ENCODE data around the gene RPS15. TPM values are rescaled to one million over a fixed set of nuclear protein-coding genes. Genes with fewer than 3 reads are reported as not detected.
"Not testable (repeated sequence)": the region's sequence is repeated elsewhere in the genome, so short reads cannot be mapped to it uniquely, and the experiment has no call there.

Gene RPS15
- total RNA-seq, 2 donors from 2014 or later = 714 to 737 TPM

GRCh38 chr19:1428738-1429391 lies 9.3 kb upstream of the RPS15 start:
- intact Hi-C loops (cut with DNase I) = no loop called here
- ATAC-seq (peak in 1 of 2 donors; percentile 5), DNase-seq (no peak)

DNA sequence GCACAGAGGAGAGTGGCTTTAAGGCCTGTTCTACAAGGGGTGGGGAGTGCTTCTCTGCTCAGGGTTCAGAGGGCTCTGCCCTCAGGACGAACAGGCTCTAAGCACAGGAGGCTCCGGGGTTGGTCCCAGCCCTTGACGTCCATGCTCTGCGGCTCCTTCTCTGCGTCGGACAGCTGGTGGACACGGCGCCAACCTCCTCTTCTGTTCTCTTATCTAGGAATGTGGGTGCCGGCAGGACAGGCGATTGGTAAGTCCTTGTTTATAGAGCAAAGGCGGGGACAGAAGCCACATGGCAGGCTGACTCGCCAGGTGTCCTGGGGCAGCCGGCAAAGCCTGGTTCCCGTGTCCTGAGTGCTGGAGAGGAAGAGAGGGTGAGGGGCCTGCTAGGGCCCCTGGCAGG lies 8.4 kb upstream of the RPS15 start:
- intact Hi-C loops (cut with DNase I) = no loop called here
- DNase-seq (no peak), ATAC-seq (peak; percentile 59 to 83)

- intact Hi-C loops (cut with DNase I) = no loop called here
- DNase-seq (no peak), ATAC-seq (no peak)
These were observed 8.0 kb upstream of the RPS15 start for GRCh38 chr19:1430246-1430645.

GRCh38 chr19:1431759-1432506 lies 6.3 kb upstream of the RPS15 start:
- DNase-seq = no peak
- intact Hi-C loops (cut with DNase I) = no loop called here
- no peak for ATAC-seq

DNA sequence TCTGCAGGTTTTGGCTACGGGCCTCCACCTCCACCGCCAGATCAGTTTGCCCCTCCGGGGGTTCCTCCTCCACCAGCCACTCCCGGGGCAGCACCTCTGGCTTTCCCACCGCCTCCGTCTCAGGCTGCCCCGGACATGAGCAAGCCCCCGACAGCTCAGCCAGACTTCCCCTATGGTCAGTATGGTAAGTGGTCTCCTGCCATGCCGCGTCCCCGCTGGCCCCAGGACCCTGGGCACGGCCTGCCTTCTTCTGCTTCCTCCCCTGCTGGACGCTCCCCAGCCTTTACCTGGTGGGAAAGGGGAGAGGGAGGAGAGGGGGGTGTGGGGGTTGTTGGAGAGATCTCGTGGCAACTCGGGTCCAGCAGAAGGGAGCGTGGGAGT lies 5.7 kb upstream of the RPS15 start:
- intact Hi-C loops (cut with DNase I) = no loop called here
- no peak for ATAC-seq
- DNase-seq = no peak

GRCh38 chr19:1433119-1434039 lies 4.8 kb upstream of the RPS15 start:
- intact Hi-C loops (cut with DNase I) = no loop called here
- no peak for DNase-seq
- no peak for ATAC-seq

- ATAC-seq = no peak
- intact Hi-C loops (cut with DNase I) = no loop called here
- DNase-seq = no peak
These were observed 4.2 kb upstream of the RPS15 start for GRCh38 chr19:1434040-1434366.

DNA sequence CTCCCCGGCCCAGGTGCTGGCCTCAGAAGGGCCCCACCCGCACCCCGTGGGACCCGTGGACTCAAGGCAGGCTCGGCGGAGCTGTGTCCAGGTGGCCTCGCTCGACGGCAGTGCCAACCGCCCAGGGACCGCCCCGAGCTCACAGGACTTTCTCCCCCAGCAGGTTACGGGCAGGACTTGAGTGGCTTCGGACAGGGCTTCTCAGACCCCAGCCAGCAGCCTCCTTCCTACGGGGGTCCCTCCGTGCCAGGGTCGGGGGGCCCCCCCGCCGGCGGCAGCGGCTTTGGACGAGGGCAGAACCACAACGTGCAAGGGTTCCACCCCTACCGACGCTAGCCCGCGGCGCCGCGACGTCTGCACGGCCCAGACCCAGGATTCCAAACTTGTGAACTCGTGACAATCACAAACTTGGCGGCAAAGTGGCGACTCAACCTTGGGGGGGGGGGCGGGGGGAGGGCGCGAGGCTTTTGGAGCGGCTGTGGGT lies 3.6 kb upstream of the RPS15 start:
- DNase-seq (peak; percentile 24), ATAC-seq (no peak)
- intact Hi-C loops (cut with DNase I) = no loop called here

- no peak for DNase-seq
- intact Hi-C loops (cut with DNase I) = no loop called here
- ATAC-seq = no peak
These were observed 2.7 kb upstream of the RPS15 start for GRCh38 chr19:1435378-1435989.

DNA sequence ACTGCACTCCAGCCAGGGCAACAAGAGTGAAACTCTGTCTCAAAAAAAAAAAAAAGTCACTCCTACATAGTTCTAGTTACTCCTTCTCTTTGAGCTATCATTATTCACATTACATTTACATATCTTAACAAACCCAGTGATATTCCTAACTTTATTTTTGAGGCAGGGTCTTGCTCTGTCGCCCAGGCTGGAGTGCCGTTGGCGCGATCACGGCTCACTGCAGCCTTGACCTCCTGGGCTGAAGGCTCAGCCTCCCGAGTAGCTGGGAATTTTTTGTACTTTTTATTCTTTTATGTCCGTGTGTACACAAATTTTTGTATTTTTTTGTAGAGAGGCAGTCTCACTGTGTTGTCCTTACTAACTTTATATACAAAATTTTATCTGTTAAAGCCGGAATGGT lies 587 bp upstream of the RPS15 start:
- no peak for DNase-seq
- intact Hi-C loops (cut with DNase I) = no loop called here
- no peak for ATAC-seq

DNA sequence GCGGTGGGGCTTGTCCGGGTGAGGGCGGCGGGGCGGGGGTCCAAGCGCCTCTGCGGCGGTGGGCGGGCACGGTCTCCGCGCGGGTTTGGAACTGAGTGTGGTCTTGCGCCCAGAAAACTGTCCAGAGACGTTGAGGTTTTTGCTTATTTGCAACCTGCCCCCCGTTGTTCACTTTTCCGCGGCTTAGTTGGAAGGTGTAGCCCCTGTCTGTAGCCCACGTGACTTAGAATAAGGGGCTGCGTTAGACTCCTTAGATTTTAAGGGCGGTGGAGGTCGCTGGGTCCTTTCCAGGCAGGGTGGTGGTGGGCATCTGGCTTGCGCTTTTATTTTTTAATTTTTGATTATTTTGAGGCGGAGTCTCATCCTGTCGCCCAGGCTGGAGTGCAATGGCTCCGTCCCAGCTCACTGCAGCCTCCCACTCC lies 748 bp downstream of the RPS15 start:
- DNase-seq (no peak), ATAC-seq (no peak)
- intact Hi-C loops (cut with DNase I) = no loop called here

GRCh38 chr19:1439525-1440417 lies 1.6 kb downstream of the RPS15 start:
- DNase-seq; intact Hi-C loops (cut with DNase I); ATAC-seq: not testable (repeated sequence)

GRCh38 chr19:1440418-1440801 lies 2.2 kb downstream of the RPS15 start:
- ATAC-seq = no peak
- DNase-seq = no peak
- intact Hi-C loops (cut with DNase I) = no loop called here

- DNase-seq = no peak
- intact Hi-C loops (cut with DNase I) = no loop called here
These were observed 2.8 kb downstream of the RPS15 start for GRCh38 chr19:1441022-1441426.

DNA sequence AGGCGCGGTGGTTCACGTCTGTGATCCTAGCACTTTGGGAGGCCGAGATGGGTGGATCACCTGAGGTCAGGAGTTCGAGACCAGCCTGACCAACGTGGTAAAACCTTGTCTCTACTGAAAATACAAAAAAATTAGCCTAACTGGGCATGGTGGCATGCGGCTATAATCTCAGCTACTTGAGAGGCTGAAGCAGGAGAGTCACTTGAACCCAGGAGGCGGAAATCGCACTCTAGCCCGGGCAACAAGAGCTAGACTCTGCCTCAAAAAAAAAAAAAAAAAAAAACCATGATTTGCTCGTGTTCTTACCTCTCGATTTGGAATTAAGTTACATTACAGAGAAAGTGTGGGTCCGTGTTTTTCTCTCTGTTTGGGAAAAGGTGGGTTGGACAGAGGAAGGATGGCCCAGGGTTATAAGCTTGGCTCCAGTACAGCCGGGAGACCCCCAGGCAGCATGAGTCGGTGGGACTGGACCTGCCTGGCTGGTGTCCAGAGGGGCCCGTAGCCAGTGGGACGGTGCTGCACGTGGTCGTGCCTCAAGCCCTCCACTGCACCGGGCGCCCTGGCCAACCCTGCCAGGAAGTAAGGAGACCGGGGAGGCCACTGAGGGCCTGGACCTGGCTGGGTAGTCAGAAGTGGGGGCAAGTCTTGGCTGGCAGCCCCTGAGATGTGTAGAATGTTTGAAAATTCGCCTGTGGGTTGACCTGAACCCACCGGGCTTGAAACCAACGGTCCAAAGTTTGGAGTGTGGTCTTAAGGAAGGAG lies 3.7 kb downstream of the RPS15 start:
- DNase-seq (no peak), ATAC-seq (no peak)
- intact Hi-C loops (cut with DNase I) = no loop called here

More at GRCh38 chr19:1441022-1441426, 2.8 kb downstream of the RPS15 start:
- ATAC-seq = no peak

DNA sequence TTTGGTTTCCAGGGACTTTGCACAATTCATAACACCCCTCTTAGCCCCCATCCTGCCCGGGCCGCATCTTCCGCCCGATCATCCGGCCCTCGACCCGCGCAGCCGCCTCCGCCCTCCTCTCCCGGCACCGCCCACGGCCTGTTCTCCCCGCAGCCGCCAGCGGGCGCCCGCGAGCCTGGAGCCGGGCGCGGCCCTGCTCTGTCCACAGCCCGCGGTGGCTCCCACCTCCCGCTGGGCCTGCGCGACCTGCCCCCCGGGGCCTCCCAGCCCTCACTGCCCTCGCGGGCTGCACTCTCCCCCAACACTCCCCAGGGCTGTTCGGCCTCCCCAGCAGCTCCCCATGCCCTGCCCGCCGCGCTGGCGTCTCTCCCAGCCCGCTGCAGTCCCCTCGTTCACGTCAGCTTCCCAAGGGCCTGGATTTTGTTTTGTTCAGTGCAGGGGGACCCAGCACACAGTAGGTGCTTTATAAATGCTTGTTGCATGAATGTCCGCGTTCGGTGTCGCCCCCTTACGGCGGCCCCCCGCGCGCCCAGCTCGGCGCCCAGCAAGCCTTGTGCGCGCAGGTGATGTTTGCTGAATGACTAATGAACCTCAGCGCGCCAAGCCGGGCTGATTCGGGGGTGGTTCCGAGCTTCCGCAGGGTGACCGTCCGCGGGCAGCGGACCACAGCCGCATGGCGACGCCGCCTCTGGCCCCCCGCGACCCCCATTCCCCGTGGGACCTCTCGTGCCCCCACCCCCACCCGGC lies 7.2 kb downstream of the RPS15 start:
- ATAC-seq = peak; percentile 90 to 92
- intact Hi-C loops (cut with DNase I) = no loop called here
- DNase-seq = peak; percentile 76

Data from left cardiac atrium (tissue), 4 donors.